Esophagus mucosa (tissue), 1 donor: ENCODE measurements around the gene MMP21. TPM values are rescaled to one million over a fixed set of nuclear protein-coding genes. Genes with fewer than 3 reads are reported as not detected.

Source experiments
- total RNA-seq: library from RNA; stranded (reverse); gene quantifications from one replicate; pipeline ENCODE4 v1.2.4, GENCODE V29; 2023
- donor health status: DM: yes; HTN: yes; CAD: no.

MMP21 gene
- total RNA-seq, 1 donor from 2014 or later = 0.08 TPM

Other genes with a start within 250 kb of the MMP21 start
- not detected for gene TEX36, start 92.7 kb downstream of the MMP21 start, total RNA-seq
- gene EDRF1, start 56.1 kb downstream of the MMP21 start, total RNA-seq = 8.3 TPM
- gene UROS, start 47.4 kb upstream of the MMP21 start, total RNA-seq = 31.6 TPM
- gene BCCIP, start 47.7 kb upstream of the MMP21 start, total RNA-seq = 35.4 TPM
- gene DHX32, start 105.5 kb upstream of the MMP21 start, total RNA-seq = 33.6 TPM
- gene FANK1, start 120.7 kb upstream of the MMP21 start, total RNA-seq = 3.2 TPM